ENCODE measurements around the gene HOXC6.

DNA sequence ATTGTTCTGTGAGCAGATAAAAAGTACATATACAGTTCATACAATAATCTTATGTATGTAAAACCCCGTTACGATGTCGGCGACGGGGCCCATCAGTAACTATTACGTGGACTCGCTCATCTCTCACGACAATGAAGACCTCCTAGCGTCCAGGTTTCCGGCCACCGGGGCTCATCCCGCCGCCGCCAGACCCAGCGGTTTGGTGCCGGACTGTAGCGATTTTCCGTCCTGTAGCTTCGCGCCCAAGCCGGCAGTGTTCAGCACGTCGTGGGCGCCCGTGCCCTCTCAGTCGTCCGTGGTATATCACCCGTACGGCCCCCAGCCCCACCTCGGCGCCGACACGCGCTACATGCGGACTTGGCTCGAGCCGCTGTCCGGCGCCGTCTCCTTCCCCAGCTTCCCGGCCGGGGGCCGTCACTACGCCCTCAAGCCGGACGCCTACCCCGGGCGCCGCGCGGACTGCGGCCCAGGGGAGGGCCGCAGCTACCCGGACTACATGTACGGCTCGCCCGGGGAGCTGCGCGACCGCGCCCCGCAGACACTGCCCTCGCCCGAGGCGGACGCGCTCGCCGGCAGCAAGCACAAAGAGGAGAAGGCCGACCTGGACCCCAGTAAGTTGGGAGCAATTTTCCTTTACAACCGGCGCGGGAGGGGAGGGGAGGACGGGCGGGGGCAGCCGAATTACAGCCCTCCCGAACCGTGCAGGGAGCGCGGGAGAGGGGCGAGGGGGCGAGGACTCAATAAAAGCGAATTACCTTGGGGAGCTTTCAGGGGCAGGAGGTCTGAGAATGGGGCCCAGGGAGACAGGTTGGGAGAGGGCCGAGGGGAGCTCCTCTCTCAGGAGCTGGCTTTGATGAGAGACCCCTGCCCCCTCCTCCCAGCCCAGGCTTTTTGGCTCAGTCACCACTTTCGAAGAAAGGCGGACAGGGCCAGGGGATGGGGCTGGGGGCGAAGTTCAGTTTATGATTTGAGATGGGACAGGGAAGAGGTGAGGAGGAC, 27.8 kb upstream of the HOXC6 start, which contains the start of gene HOXC9:
- TF ChIP-seq, protein P1, sequence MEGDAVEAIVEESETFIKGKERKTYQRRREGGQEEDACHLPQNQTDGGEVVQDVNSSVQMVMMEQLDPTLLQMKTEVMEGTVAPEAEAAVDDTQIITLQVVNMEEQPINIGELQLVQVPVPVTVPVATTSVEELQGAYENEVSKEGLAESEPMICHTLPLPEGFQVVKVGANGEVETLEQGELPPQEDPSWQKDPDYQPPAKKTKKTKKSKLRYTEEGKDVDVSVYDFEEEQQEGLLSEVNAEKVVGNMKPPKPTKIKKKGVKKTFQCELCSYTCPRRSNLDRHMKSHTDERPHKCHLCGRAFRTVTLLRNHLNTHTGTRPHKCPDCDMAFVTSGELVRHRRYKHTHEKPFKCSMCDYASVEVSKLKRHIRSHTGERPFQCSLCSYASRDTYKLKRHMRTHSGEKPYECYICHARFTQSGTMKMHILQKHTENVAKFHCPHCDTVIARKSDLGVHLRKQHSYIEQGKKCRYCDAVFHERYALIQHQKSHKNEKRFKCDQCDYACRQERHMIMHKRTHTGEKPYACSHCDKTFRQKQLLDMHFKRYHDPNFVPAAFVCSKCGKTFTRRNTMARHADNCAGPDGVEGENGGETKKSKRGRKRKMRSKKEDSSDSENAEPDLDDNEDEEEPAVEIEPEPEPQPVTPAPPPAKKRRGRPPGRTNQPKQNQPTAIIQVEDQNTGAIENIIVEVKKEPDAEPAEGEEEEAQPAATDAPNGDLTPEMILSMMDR (IDR thresholded peaks at IDR 0.05), result no peak
- TF ChIP-seq POLR2A (IDR thresholded peaks at IDR 0.05), result no peak
